Body of pancreas (tissue), 4 donors: Measurements from ENCODE around the gene SLC34A1.

Experiments
- POLR2A ChIP-seq, 3 donors: fragments of 450-650 bp; IDR thresholded peaks; one replicate each; pipeline ENCODE4 v1.6.1; 2016; ENCODE audit warnings: antibody characterized with exemption in 3 of 3, mild to moderate bottlenecking in 2 of 3
- TF ChIP-seq, protein P1 (sequence below), 7 experiments: fragments of 450-650 bp in 4 of 7; fragments of 200-600 bp in 3 of 7; sonication (generic) in 3 of 7; IDR thresholded peaks; one replicate each; pipeline ENCODE4 v1.5.1; 2016 to 2019; ENCODE audit warnings: antibody characterized with exemption in 7 of 7

DNA sequence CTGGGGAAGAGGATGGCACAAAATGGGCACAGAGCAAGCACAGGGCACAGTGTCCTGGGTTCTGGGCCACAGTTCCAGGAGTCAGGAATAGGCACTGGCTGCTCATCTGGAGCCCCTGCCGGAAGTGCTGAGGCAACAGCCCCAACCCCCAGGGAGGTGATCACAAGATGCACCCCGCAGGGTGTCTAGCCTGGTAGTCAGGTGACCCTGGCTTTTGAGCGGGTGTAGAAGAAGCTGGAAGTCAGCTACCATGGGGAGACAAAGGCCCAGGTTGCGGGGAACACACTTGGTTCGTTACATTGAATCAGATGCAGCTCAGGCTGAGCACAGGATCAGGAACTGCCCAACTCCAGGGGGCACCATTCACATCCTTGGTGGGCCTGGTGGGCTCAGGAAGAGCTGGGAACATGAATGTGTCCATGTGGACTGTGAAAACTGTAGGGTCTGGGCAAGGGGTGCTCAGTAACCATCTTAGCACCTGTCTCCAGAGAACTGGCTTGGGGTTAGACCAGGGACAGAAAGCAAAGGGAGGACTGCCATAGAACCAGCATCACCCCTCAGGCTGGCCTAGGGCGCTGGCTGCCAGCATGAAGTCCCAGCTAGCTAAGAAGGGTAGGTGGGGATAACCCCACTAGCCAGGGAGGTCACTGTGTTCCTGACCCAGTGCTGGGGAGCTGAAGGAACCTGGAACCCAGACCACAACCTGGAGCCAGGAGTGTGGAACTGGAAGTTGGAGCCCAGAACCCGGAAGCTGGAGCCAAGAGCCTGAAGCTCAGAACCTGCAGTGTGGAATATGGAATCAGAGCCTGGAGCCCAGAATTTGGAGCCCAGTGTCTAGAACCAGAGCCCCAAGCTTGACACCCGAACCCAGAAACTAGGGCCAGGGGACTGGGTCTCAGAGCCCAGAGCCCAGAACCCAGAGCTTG is 6.1 kb upstream of the SLC34A1 start:
- TF ChIP-seq, protein P1, sequence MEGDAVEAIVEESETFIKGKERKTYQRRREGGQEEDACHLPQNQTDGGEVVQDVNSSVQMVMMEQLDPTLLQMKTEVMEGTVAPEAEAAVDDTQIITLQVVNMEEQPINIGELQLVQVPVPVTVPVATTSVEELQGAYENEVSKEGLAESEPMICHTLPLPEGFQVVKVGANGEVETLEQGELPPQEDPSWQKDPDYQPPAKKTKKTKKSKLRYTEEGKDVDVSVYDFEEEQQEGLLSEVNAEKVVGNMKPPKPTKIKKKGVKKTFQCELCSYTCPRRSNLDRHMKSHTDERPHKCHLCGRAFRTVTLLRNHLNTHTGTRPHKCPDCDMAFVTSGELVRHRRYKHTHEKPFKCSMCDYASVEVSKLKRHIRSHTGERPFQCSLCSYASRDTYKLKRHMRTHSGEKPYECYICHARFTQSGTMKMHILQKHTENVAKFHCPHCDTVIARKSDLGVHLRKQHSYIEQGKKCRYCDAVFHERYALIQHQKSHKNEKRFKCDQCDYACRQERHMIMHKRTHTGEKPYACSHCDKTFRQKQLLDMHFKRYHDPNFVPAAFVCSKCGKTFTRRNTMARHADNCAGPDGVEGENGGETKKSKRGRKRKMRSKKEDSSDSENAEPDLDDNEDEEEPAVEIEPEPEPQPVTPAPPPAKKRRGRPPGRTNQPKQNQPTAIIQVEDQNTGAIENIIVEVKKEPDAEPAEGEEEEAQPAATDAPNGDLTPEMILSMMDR (IDR thresholded peaks at IDR 0.05), result no peak
- TF ChIP-seq POLR2A (IDR thresholded peaks at IDR 0.05), result no peak
